GM12872 (cell line): ENCODE results near the gene ACCSL.

Experiments
- CTCF ChIP-seq: IDR thresholded peaks from 3 replicates; pipeline ENCODE4 v1.5.1; 2011; ENCODE audit warnings: low read depth, mild to moderate bottlenecking, low read length, moderate library complexity; ENCODE audit not compliant: insufficient read depth

The ACCSL gene

GRCh38 chr11:44065161-44065661, 17.4 kb downstream of the ACCSL start:
- TF ChIP-seq CTCF = no peak

- peak; percentile 84 for TF ChIP-seq CTCF
Measured at GRCh38 chr11:44065841-44066731, 18.3 kb downstream of the ACCSL start, which contains the start of gene ACCS. TSS of gene ACCS (plus strand) at chr11:44066270. CDS start at chr11:44067628, 1,358 bp downstream.

- no peak for TF ChIP-seq CTCF
Measured at GRCh38 chr11:44066732-44067141, 19.0 kb downstream of the ACCSL start.

- no peak for TF ChIP-seq CTCF
Measured at GRCh38 chr11:44067266-44067665, 19.5 kb downstream of the ACCSL start.

- no peak for TF ChIP-seq CTCF
Measured at GRCh38 chr11:44068180-44068579, 20.4 kb downstream of the ACCSL start.

- no peak for TF ChIP-seq CTCF
Measured at GRCh38 chr11:44071157-44071556, 23.4 kb downstream of the ACCSL start.

- no peak for TF ChIP-seq CTCF
Measured at GRCh38 chr11:44072757-44073658, 25.2 kb downstream of the ACCSL start.
